Heart left ventricle (tissue), 16 donors: ENCODE results near the gene MPZL1. TPM values are rescaled to one million over a fixed set of nuclear protein-coding genes. Genes with fewer than 3 reads are reported as not detected.

ENCODE experiments used
- ATAC-seq, 4 donors: fragments of 200-7000 bp; cut with Tn5 transposase; one replicate each; pipeline ENCODE4 v1.9.1; 2020 to 2022; ENCODE audit warnings: moderate library complexity in 4 of 4, mild to moderate bottlenecking in 3 of 4, moderate number of reproducible peaks in 1 of 4
- DNase-seq, 5 donors: peaks; one replicate each; pipeline ENCODE4 v3.0.0-alpha.2; 2020
- H3K27ac ChIP-seq, 12 donors: fragments of 200-600 bp; sonication (generic) in 4 of 12; one replicate each; pipeline versions ENCODE4 v1.5.0 to v1.8.0; 2016 to 2022; ENCODE audit warnings: mild to moderate bottlenecking in 2 of 12
- H3K27me3 ChIP-seq, 9 donors: fragments of 200-600 bp; sonication (generic) in 2 of 9; one replicate each; pipeline versions ENCODE4 v1.5.1 to v1.8.0; 2016 to 2022; ENCODE audit warnings: mild to moderate bottlenecking in 3 of 9
- H3K36me3 ChIP-seq, 9 donors: fragments of 200-600 bp; sonication (generic) in 2 of 9; one replicate each; pipeline versions ENCODE4 v1.5.0 to v1.8.0; 2018 to 2022; ENCODE audit warnings: mild to moderate bottlenecking in 2 of 9
- H3K4me1 ChIP-seq, 12 donors: fragments of 200-600 bp; sonication (generic) in 4 of 12; one replicate each; pipeline versions ENCODE4 v1.5.0 to v1.8.0; 2016 to 2022; ENCODE audit warnings: mild to moderate bottlenecking in 3 of 12
- H3K4me3 ChIP-seq, 12 donors: fragments of 200-600 bp; sonication (generic) in 4 of 12; one replicate each; pipeline versions ENCODE4 v1.5.0 to v1.8.0; 2017 to 2022; ENCODE audit warnings: mild to moderate bottlenecking in 9 of 12, moderate library complexity in 4 of 12
- H3K9me3 ChIP-seq, 12 donors: fragments of 200-600 bp; sonication (generic) in 4 of 12; one replicate each; pipeline versions ENCODE4 v1.5.0 to v1.8.0; 2016 to 2022; ENCODE audit warnings: mild to moderate bottlenecking in 1 of 12
- POLR2A ChIP-seq, 2 donors: fragments of 450-650 bp; IDR thresholded peaks; one replicate each; pipeline ENCODE4 v1.6.1; 2017; ENCODE audit warnings: antibody characterized with exemption in 2 of 2, mild to moderate bottlenecking in 2 of 2, moderate library complexity in 2 of 2
- WGBS, 4 donors: extraction: QIAGEN DNeasy Blood & Tissue Kit in 2 of 4; methylation state at CpG; one replicate each; pipeline versions ENCODE4 v1.1.5 to v1.1.7; 2013 to 2018; 5-methylcytosine and 5-hydroxymethylcytosine counted together
- intact Hi-C, 10 donors: fragments of 100-400 bp; cut with DNase I; formaldehyde crosslinking; loops; one replicate each; pipeline versions ENCODE4 v1.11.1 to v1.14.2; 2022
- polyA plus RNA-seq, 2 donors: library from polyadenylated mRNA; stranded (reverse); fragments of 200-250 nt; gene quantifications; one replicate each; pipeline ENCODE4 v1.2.3, GENCODE V29; 2013
- total RNA-seq, 9 donors: library from RNA; depleted of rRNA in 2 of 9; stranded (reverse); fragments of >200 nt in 2 of 9; fragmentation: NEBNext Ultra II Directional in 3 of 9; extraction: Animal tissue kit (Norgen Biotek cat#: 25700) in 3 of 9; gene quantifications; one replicate each; pipeline versions ENCODE4 v1.1.0 to v1.2.4, GENCODE V29; 2016 to 2023
- TF ChIP-seq, protein P1 (sequence below), 12 donors: fragments of 200-600 bp; sonication (generic) in 4 of 12; IDR thresholded peaks; one replicate each; pipeline versions ENCODE4 v1.5.0 to v1.8.0; 2018 to 2022; ENCODE audit warnings: antibody characterized with exemption in 12 of 12, mild to moderate bottlenecking in 5 of 12
- donor health status: ischemic (EF 13 %, LVEDD 7.1; RV severe dilation, severe dysfunction).
- donor health status: healthy with polysubstance abuse.
- donor health status: DM: no; HTN: yes; CAD: no.
- donor health status: DM: no; HTN: no; CAD: no.
- donor health status: ischemic (EF 25% LVEDD 6.9; RV normal size, moderate dysfunction).
- donor health status: ischemic (EF 25% LVEDD 5.7; RV mildly dilated, moderate dysfunction).
- donor health status: healthy.
- donor health status: DM: yes; HTN: yes; CAD: no.
- donor health status: ischemic (EF 35%, LVEDD 5.7; RV mildly dilated, moderate dysfunction).
- donor health status: nonischemic (EF 11% LVEDD 7.7; RV severe dilation, severe dysfunction).
- donor health status: DM: yes; HTN: yes; CAD: no.
- donor health status: PGD.
- donor health status: ischemic (EF 29% LVEDD 5.4; RV normal size, mild dysfunction).
- donor health status: nonischemic (EF 23%, LVEDD 6.1; RV moderate dilation, normal function).

Gene MPZL1
- total and polyA plus RNA-seq, 11 donors: 7.0 to 56.3 (median 29.4) TPM

DNA sequence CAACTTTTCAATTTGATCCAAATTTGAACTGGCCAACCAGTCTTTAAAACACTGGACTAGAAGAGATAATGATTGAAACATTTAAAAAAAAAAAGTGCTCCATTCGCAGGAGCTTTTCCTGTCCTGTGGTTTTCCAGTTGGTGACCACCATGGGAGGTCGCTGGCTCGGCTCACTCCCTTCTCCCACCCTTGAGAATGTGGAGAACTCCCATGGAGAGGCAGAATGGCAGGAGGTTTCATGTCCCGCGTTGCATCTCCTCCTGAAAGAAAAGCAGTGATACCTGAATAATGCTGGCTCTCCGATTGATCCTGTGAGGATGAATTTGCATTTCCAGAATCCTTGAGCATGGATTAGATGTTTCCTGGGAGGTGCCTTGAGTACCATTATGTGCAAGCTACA is 16.5 kb upstream of the MPZL1 start:
- H3K36me3 ChIP-seq: peaks cover 0 to 69% (median 47%) of the 10 kb centered on the region in 9 donors
- peaks cover 0 to 17% (median 9%) of the 10 kb centered on the region in 12 donors for H3K4me1 ChIP-seq
- H3K4me3 ChIP-seq: no peak overlapping the region
- ATAC-seq (no peak), DNase-seq (no peak)
- no peaks in the 10 kb centered on the region for H3K9me3 ChIP-seq
- 61 to 72% (median 65%) methylated on average over 6 of the region's 6 CpGs for WGBS, 4 donors
- H3K27ac ChIP-seq: no peak overlapping the region
- H3K27me3 ChIP-seq: no peaks in the 10 kb centered on the region
- TF ChIP-seq, protein P1, sequence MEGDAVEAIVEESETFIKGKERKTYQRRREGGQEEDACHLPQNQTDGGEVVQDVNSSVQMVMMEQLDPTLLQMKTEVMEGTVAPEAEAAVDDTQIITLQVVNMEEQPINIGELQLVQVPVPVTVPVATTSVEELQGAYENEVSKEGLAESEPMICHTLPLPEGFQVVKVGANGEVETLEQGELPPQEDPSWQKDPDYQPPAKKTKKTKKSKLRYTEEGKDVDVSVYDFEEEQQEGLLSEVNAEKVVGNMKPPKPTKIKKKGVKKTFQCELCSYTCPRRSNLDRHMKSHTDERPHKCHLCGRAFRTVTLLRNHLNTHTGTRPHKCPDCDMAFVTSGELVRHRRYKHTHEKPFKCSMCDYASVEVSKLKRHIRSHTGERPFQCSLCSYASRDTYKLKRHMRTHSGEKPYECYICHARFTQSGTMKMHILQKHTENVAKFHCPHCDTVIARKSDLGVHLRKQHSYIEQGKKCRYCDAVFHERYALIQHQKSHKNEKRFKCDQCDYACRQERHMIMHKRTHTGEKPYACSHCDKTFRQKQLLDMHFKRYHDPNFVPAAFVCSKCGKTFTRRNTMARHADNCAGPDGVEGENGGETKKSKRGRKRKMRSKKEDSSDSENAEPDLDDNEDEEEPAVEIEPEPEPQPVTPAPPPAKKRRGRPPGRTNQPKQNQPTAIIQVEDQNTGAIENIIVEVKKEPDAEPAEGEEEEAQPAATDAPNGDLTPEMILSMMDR (IDR thresholded peaks at IDR 0.05): no peak
- no peak for TF ChIP-seq POLR2A (IDR thresholded peaks at IDR 0.05)
- intact Hi-C loops: no loop called here

DNA sequence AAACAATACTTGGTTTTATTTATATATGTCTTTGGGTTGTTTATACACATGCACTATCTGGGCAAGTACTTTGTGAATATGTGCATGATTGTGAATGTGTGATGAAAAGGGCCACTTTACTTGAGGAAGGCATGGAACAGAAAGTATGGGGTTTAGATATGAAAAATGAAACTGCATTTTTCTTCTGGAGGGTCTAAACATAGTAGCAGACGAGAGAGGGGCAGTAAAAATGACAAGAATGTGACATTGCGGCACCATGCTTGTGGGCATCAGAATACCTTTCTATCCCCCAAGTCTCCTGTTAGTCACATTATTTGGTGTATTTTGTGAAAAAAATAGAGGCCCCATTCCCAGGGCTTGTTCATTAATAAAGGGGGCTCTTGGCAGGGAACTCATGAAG is 15.4 kb upstream of the MPZL1 start:
- no peaks in the 10 kb centered on the region for H3K27me3 ChIP-seq
- no peak overlapping the region for H3K4me3 ChIP-seq
- intact Hi-C loops: no loop called here
- peaks cover 0 to 17% (median 9%) of the 10 kb centered on the region in 12 donors for H3K4me1 ChIP-seq
- DNase-seq (no peak), ATAC-seq (no peak)
- no peak overlapping the region for H3K27ac ChIP-seq
- 73 to 90% (median 82%) methylated on average over 2 of the region's 2 CpGs for WGBS, 4 donors
- no peak for TF ChIP-seq POLR2A (IDR thresholded peaks at IDR 0.05)
- no peaks in the 10 kb centered on the region for H3K9me3 ChIP-seq
- peaks cover 0 to 62% (median 39%) of the 10 kb centered on the region in 9 donors for H3K36me3 ChIP-seq

DNA sequence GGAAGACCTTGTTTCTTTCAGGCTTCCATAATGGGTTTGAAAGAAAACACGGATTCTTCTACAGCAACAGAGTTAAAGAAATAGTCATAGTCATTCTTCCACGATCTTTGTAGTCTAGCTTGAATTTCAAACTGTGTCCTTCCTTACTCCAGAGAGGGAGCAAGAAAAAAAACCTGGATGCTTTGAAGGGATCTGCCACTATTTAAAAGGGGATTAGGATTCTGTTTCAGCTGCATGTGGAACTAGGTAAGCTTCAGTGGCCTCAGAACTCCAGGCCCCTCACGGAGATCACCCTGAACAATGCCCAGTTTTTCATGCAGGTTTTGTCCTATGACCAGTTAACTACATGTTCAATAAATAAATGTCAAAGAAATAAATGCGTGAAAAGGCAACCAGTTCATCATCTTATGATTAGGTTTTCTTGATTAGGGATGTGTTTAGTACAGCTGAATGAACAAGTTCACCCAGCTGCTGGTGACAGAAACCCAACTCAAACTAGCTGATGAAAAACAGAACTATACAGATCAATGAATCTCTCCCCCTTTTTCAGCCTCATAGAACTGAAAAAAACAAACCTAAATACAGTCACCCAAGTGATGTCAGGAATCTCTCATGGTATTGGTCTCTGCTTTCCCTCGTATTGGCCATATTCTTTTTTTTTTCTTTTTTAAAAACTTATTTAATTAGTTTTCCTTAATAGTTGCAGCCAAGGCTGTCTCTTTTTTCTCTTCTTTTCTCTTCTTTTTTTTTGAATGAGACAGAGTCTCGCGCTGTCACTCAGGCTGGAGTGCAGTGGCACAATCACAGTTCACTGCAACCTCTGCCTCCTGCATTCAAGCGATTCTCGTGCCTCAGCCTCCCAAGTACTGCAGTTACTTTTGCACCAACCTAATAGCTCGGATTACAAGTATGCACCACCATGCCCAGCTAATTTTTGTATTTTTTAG is 14.6 kb upstream of the MPZL1 start:
- intact Hi-C loops: no loop called here
- H3K36me3 ChIP-seq: peaks cover 0 to 54% (median 39%) of the 10 kb centered on the region in 9 donors
- no peaks in the 10 kb centered on the region for H3K9me3 ChIP-seq
- WGBS, 4 donors: 87 to 90% (median 88%) methylated on average over 10 of the region's 10 CpGs
- TF ChIP-seq POLR2A (IDR thresholded peaks at IDR 0.05): no peak
- TF ChIP-seq, protein P1 (IDR thresholded peaks at IDR 0.05): no peak
- no peak overlapping the region for H3K27ac ChIP-seq
- DNase-seq (no peak), ATAC-seq (no peak)
- H3K4me1 ChIP-seq: peaks cover 0 to 17% (median 9%) of the 10 kb centered on the region in 12 donors
- no peak overlapping the region for H3K4me3 ChIP-seq
- H3K27me3 ChIP-seq: no peaks in the 10 kb centered on the region

DNA sequence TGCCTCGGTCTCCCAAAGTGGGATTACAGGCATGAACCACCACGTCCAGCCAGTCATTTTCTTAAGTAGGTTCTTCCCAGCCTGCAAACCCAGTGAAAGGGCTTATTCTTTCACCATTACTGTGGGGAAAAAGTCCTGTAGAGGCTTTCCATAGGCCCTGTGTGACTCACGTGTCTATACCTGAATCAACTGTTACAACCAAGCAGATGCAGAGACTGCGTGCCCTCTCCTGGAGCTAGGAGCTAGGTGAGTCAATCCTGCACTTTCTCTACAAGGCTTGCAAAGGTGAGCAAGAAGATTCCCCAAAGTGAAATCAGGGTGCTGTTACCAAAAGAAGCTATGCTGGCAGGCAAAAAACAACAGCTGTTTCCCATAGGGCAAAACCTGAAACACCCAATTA is 13.8 kb upstream of the MPZL1 start:
- no peak for ATAC-seq
- peaks cover 0 to 47% (median 35%) of the 10 kb centered on the region in 9 donors for H3K36me3 ChIP-seq

More for the DNA sequence above, 13.8 kb upstream of the MPZL1 start:
- no peak for DNase-seq
- peaks cover 0 to 17% (median 9%) of the 10 kb centered on the region in 12 donors for H3K4me1 ChIP-seq
- TF ChIP-seq, protein P1 (IDR thresholded peaks at IDR 0.05): no peak
- TF ChIP-seq POLR2A (IDR thresholded peaks at IDR 0.05): no peak
- no peaks in the 10 kb centered on the region for H3K27me3 ChIP-seq
- H3K4me3 ChIP-seq: no peak overlapping the region
- WGBS, 4 donors: 94 to 96% (median 95%) methylated on average over 4 of the region's 4 CpGs
- H3K27ac ChIP-seq: no peak overlapping the region
- no peaks in the 10 kb centered on the region for H3K9me3 ChIP-seq
- intact Hi-C loops: no loop called here
